Measurements from ENCODE around the gene RAB40C.

RAB40C gene

GRCh38 chr16:674968-675883 is 85.4 kb downstream of the RAB40C start, which contains the start of gene RHBDL1:
Gene RHBDL1, plus strand, starts transcription at chr16:675671. Its CDS starts 120 bp downstream, at chr16:675791.
- H3K4me3 ChIP-seq (ENCODE audit: low read depth, low read length) = no peak within 1 kb of the TSS
- TF ChIP-seq CTCF (IDR thresholded peaks at IDR 0.05; ENCODE audit: borderline replicate concordance, insufficient read depth, low read depth, low read length) = no peak

DNA sequence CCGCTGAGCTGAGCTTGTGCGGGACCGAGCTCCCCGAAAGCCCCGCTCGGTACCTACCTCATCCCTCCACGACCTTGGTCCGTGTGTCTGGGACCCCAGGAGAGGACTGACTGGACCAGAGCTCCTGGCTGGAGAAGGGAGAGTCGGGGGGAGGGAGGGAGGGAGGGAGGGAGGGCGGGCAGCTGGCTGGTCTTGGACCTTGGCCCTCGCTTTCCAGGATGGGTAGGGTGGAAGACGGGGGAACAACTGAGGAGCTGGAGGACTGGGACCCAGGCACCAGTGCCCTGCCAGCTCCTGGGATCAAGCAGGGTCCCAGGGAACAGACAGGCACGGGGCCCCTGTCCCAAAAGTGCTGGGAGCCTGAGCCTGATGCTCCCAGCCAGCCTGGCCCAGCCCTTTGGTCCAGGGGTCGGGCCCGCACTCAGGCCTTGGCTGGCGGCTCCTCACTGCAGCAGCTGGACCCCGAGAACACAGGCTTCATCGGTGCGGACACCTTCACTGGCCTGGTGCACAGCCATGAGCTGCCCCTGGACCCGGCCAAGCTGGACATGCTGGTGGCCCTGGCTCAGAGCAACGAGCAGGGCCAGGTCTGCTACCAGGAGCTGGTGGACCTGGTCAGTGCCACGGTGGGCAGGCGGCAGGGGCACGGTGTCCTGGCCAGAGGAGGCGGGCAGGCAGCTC is 86.2 kb downstream of the RAB40C start:
- no peak overlapping the region for H3K4me3 ChIP-seq (ENCODE audit: low read depth, low read length)
- no peak for TF ChIP-seq CTCF (IDR thresholded peaks at IDR 0.05; ENCODE audit: borderline replicate concordance, insufficient read depth, low read depth, low read length)

DNA sequence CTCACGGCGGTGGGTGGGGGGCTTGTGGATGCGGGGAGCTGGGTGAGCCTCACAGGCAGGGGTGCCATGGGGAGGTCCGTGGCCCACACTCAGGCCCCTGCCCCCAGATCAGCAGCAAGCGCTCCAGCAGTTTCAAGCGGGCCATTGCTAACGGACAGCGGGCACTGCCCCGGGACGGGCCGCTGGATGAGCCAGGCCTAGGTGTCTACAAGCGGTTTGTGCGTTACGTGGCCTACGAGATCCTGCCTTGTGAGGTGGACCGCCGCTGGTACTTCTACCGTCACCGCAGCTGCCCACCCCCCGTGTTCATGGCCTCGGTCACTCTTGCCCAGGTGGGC is 86.7 kb downstream of the RAB40C start:
- no peak for TF ChIP-seq CTCF (IDR thresholded peaks at IDR 0.05; ENCODE audit: borderline replicate concordance, insufficient read depth, low read depth, low read length)
- H3K4me3 ChIP-seq (ENCODE audit: low read depth, low read length) = no peak overlapping the region

GRCh38 chr16:676913-677312 is 87.0 kb downstream of the RAB40C start:
- TF ChIP-seq CTCF (IDR thresholded peaks at IDR 0.05; ENCODE audit: borderline replicate concordance, insufficient read depth, low read depth, low read length) = no peak
- no peak overlapping the region for H3K4me3 ChIP-seq (ENCODE audit: low read depth, low read length)

DNA sequence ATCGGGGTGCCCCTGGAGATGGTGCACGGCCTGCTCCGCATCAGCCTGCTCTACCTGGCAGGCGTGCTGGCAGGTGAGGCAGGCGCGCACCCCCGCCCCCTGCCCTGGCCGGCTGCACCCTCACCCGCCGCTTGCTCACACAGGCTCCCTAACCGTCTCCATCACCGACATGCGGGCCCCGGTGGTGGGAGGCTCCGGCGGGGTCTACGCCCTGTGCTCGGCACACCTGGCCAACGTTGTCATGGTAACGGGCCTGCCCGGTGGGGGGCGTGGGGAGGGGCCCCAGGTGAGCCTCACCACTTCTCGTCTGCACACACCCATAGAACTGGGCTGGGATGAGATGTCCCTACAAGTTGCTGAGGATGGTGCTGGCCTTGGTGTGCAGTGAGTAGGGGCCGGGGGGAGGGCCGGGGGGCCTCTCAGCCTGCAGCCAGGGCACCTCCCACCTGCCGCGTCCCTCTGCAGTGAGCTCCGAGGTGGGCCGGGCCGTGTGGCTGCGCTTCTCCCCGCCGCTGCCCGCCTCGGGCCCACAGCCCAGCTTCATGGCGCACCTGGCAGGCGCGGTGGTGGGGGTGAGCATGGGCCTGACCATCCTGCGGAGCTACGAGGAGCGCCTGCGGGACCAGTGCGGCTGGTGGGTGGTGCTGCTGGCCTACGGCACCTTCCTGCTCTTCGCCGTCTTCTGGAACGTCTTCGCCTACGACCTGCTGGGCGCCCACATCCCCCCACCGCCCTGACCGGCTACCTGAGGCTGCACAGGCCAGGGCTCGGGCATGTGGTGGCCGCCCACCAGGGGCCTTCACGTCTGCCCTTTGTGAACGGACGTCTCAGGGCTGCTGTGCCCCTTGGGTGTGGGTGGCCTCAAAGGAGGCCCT is 87.7 kb downstream of the RAB40C start:
- TF ChIP-seq CTCF (IDR thresholded peaks at IDR 0.05; ENCODE audit: borderline replicate concordance, insufficient read depth, low read depth, low read length) = no peak
- H3K4me3 ChIP-seq (ENCODE audit: low read depth, low read length) = no peak overlapping the region

DNA sequence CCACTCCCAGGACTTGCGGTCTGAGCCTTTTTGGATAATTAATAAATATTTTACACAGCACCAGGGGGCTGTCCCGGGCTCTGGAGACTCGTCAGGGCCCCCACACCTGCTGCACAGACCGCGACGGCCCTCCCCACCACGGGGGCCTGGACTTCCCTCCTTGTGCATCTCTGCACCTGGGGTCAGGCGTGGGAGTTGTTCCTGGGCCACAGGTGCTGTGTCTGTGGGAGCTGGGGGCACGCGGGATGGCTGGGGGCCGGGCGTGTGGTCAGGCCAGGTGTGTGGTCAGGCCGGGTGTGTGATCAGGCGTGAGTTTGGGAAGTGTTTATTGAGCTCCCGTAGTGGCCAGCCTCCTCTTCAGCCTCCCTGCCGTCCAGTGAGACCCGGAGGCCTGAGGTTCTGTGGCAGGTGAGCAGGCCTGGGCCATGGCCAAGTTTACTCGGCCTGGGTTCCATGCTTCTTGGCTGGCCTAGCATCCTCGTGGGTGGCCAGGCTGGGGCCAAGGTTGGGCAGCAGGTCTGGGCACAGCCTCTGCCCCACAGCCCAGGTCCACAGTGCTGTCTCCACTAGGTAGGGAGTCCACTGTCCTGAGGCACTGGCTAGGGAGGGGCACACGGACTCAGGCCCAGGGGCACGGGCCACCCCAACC is 88.5 kb downstream of the RAB40C start:
- no peak overlapping the region for H3K4me3 ChIP-seq (ENCODE audit: low read depth, low read length)
- TF ChIP-seq CTCF (IDR thresholded peaks at IDR 0.05; ENCODE audit: borderline replicate concordance, insufficient read depth, low read depth, low read length) = no peak

Data from GM12875 (cell line).